HFF-Myc (cell line): ENCODE measurements around the gene ADAMTSL1.

Source experiments
- DNase-seq: peaks from one replicate; pipeline ENCODE4 v3.0.0-alpha.2; 2011; ENCODE audit warnings: low read depth; ENCODE audit errors: extremely low read depth
- H3K4me3 ChIP-seq: replicated peaks from 2 replicates; pipeline ENCODE4 v1.5.1; 2011; ENCODE audit warnings: low read depth, mild to moderate bottlenecking, control low read depth, low read length
- CTCF ChIP-seq: IDR thresholded peaks from 2 replicates; pipeline ENCODE4 v1.5.1; 2012; ENCODE audit warnings: mild to moderate bottlenecking, low read depth, low read length, control low read depth; ENCODE audit errors: missing control alignments

ADAMTSL1 gene

DNA sequence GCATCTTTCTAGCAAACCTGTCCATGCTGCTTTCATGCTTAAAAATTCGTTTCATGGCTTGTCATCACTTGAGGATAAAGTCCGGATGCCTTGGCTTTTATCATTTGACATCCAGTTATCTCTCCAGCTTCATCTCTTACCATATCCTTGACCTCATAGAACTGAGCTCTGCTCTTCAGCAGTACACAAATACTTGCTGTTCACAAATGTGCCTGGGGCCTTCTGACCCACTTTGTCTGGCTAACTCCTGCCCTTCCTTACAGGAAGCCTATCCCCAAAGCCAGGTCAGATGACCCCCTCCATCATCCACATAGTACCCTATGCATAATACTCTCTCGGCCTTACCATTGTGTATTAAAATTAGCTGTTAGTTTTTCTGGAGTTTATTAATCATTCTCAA is 310.0 kb downstream of the ADAMTSL1 start:
- TF ChIP-seq CTCF, result no peak
- no peak overlapping the region for H3K4me3 ChIP-seq
- DNase-seq, result no peak

GRCh38 chr9:18785604-18786003 is 311.7 kb downstream of the ADAMTSL1 start:
- no peak for DNase-seq
- no peak for TF ChIP-seq CTCF
- H3K4me3 ChIP-seq, result no peak overlapping the region

DNA sequence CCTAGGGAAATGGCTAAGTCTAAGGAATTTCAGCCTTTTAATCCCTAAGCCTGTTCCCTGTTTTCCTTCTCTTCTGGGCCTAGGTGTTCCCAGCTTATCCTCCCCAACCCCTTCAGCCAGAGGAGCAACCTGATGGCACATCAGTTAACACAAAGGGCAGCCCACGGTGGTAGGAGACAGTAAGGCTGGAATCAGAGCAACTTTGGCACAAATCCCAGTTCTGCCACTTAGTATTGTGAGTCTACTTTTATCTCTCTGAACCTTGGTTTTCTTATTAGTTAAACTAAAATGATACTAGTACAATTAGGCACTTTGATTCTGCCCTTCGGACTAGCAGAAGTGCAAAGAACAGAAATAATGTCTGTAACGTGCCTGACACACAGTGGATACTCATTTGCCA is 312.2 kb downstream of the ADAMTSL1 start:
- H3K4me3 ChIP-seq, result no peak overlapping the region
- no peak for TF ChIP-seq CTCF
- DNase-seq, result no peak

- DNase-seq, result no peak
- no peak overlapping the region for H3K4me3 ChIP-seq
- no peak for TF ChIP-seq CTCF
These were observed 313.1 kb downstream of the ADAMTSL1 start for GRCh38 chr9:18786911-18787650.

DNA sequence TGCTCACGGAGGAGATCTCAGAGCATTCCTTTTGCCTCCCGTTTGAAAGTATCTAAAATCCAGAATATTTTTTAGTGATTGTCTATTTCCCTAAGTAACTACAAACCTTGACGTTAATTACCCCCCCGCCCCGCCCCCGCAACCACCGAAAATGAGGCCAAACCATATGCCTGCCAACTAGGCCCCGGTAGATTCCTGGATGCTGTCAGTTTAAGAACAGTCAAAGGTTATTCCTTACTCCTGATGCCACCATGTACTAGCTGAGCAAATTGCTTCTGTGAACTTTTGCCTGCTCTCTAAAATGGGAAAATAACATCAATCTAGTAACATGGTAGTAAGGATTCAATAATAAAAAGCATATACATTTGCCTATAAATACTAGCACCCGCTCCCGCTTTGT is 314.3 kb downstream of the ADAMTSL1 start:
- H3K4me3 ChIP-seq, result no peak overlapping the region
- no peak for TF ChIP-seq CTCF
- no peak for DNase-seq

- no peak for DNase-seq
- peak; percentile 23 for TF ChIP-seq CTCF
These were observed 317.1 kb downstream of the ADAMTSL1 start for GRCh38 chr9:18791074-18791473.

GRCh38 chr9:18793122-18793521 is 319.2 kb downstream of the ADAMTSL1 start:
- DNase-seq, result no peak
- H3K4me3 ChIP-seq, result no peak overlapping the region
- no peak for TF ChIP-seq CTCF

More at GRCh38 chr9:18791074-18791473, 317.1 kb downstream of the ADAMTSL1 start:
- H3K4me3 ChIP-seq, result no peak overlapping the region
